ENCODE data around the gene WFS1.

Gene WFS1

DNA sequence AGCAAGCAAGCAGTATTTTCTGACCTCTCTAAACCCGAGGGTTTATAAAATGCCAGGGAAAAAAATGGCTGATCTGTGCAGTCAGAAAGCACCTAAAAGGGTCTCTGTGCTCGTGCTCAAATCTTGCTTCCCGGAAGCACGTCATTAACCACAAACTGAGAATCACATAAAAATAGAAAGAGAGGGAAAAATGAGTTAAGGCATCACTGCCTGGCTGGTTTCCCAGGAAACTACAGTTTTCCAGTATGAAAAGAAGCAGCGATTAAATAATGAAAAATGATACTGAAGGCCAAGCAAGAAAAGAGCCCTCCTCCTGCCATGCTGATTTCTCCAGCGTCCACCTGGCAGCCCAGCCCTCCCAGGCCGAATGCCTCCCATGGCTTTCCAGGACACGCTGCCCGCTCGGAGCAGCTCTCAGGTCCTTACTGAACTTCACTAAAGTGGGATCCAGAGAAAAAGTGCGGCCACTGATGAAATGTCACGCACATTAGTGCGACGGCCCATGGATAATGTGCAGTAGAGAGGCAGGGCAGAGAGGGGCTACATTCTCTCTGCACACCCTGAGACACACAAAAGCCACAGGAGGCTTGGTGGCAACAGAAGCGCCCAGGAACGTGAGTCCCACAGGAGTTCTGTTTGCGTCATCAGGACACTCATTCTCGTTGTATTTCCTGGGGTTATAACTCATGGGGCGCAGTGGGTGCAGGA is 80.4 kb downstream of the WFS1 start:
- H3K27me3 Mint-ChIP-seq, result peaks cover 76% of the 10 kb centered on the region
- peaks cover 6% of the 10 kb centered on the region for H3K9me3 Mint-ChIP-seq
- H3K36me3 Mint-ChIP-seq, result no peaks in the 10 kb centered on the region
- ATAC-seq, result no peak
- H3K4me1 Mint-ChIP-seq, result peaks cover 7% of the 10 kb centered on the region
- H3K27ac Mint-ChIP-seq, result no peak overlapping the region
- no peak overlapping the region for H3K4me3 Mint-ChIP-seq

- Mint-ChIP-seq H3K4me3 (no peak overlapping the region), H3K27ac (no peak overlapping the region), H3K4me1 (peaks cover 7% of the 10 kb centered on the region), H3K9me3 (peaks cover 6% of the 10 kb centered on the region), H3K27me3 (peaks cover 79% of the 10 kb centered on the region), H3K36me3 (no peaks in the 10 kb centered on the region)
- ATAC-seq, result no peak
Measured at GRCh38 chr4:6350646-6351045, 81.0 kb downstream of the WFS1 start.

DNA sequence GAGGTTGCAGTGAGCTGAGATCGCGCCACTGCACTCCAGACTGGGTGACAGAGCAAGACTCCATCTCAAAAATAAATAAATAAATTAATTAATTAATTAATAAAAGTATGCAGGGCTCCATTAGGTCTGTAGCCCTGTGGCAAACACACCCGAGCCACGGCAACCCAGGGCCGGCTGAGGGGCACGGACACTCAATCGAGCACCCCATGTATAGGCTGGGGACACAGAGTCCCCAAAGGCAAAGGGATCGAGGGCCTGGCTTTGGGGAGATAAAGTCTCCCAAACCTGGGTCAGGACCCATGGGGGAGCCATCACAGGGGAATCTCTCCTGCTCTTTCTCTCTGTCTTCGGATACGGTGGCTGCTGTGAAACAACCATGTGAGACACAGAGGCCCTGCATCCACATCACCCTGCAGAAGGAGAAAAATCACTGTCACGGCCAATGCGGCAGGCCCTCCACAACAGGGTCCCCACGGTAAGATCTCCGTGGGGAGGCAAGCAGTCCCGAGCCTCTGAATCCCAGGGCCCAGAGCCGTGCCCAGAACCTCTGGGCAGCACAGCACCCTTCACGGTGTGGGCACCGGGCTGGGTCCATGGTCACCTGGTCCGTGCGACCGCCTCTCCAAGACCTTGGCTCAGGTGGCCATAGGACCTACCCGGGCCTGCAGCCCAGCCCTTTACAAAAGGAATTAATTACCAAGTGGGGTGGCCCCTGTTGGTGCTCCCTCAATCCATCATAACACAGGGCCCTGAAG is 81.8 kb downstream of the WFS1 start:
- H3K27me3 Mint-ChIP-seq, result peaks cover 72% of the 10 kb centered on the region
- ATAC-seq, result no peak

GRCh38 chr4:6352031-6352692 is 82.5 kb downstream of the WFS1 start:
- H3K36me3 Mint-ChIP-seq, result no peaks in the 10 kb centered on the region
- no peak for ATAC-seq
- H3K4me3 Mint-ChIP-seq, result no peak overlapping the region
- no peak overlapping the region for H3K27ac Mint-ChIP-seq
- H3K9me3 Mint-ChIP-seq, result no peaks in the 10 kb centered on the region
- H3K4me1 Mint-ChIP-seq, result peaks cover 7% of the 10 kb centered on the region
- H3K27me3 Mint-ChIP-seq, result peaks cover 70% of the 10 kb centered on the region

More for the DNA sequence above, 81.8 kb downstream of the WFS1 start:
- H3K4me3 Mint-ChIP-seq, result no peak overlapping the region
- H3K36me3 Mint-ChIP-seq, result no peaks in the 10 kb centered on the region
- peaks cover 7% of the 10 kb centered on the region for H3K4me1 Mint-ChIP-seq
- no peak overlapping the region for H3K27ac Mint-ChIP-seq
- no peaks in the 10 kb centered on the region for H3K9me3 Mint-ChIP-seq
